ENCODE data around the gene EHMT2. TPM values are rescaled to one million over a fixed set of nuclear protein-coding genes. Genes with fewer than 3 reads are reported as not detected.
A peak's percentile ranks its signal among the peaks of the same experiment; 100 is the strongest.

The EHMT2 gene
- total and polyA plus RNA-seq, 2 of the 8 experiments (the other 6 are each of a cell fraction or from before 2014, with no cell fraction given): 125 to 177 TPM

DNA sequence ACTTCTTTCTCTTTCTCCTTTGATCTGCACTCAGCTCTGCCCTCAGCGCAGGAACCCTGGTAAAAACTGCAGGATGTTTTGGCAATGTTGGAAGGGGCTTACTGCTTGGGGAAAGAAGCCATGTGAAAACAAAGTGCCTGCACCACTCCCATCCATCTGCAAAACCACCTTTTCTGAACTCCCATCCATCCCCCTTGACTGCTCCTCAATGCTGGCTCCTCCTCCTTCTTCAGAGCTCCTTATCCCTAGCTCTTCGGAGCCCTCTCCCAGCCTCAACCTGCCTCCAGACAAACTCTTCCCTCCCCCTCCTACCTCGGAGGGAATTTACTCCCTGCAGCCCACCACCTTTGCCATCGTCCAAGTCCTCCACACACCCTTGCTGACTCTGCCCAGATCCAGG, 8.6 kb upstream of the EHMT2 start:
- Histone ChIP-seq H2AK5ac (ENCODE audit: low read depth, low read length) (no peak overlapping the region), H3K56ac (replicated peaks; ENCODE audit: insufficient read length, low read depth, low read length) (no peak overlapping the region), H3K27ac (ENCODE audit: low read depth, low read length) (no peak overlapping the region), H2AFZ (ENCODE audit: low read length) (peak overlapping the region; percentile 80), H3K4me3 (ENCODE audit: extremely low read depth in 1 of 4, insufficient read depth in 2 of 4, low read depth in 3 of 4, low read length in 4 of 4) (peak overlapping the region in 2 of 4 experiments; percentile 7 to 23; a peak in 3 of 8 replicates), H3K4ac (replicated peaks; ENCODE audit: insufficient read length, low read depth, low read length) (no peak overlapping the region), H3K79me1 (ENCODE audit: low read depth, low read length) (no peaks in the 10 kb centered on the region), H4K91ac (replicated peaks; ENCODE audit: insufficient read length, low read length) (no peak overlapping the region), H2BK12ac (ENCODE audit: low read depth, low read length) (no peak overlapping the region), H3K79me2 (ENCODE audit: control insufficient read depth in 1 of 2, insufficient read depth in 2 of 2, low read length in 2 of 2) (no peaks in the 10 kb centered on the region), H2BK20ac (ENCODE audit: low read length) (no peak overlapping the region), H4K8ac (ENCODE audit: extremely low read depth, insufficient read depth, low read length) (no peak overlapping the region), H4K5ac (ENCODE audit: insufficient read length, low read depth, low read length) (no peak overlapping the region), H3K23me2 (ENCODE audit: low read depth, low read length) (peaks cover 4% of the 10 kb centered on the region; the same call in 1 of the 2 replicates), H3K27me3 (replicated peaks in 1 of 4; ENCODE audit: control insufficient read depth in 3 of 4, extremely low read depth in 1 of 4, insufficient read depth in 3 of 4, low read length in 3 of 4) (no peaks in the 10 kb centered on the region), H3K4me1 (replicated peaks in 1 of 4; ENCODE audit: control insufficient read depth in 3 of 4, insufficient read depth in 4 of 4, low read length in 3 of 4) (peaks cover 0 to 13% (median 6%) of the 10 kb centered on the region in 4 experiments; a peak in 6 of 7 replicates), H3K36me3 (ENCODE audit: control insufficient read depth in 2 of 4, insufficient read depth in 4 of 4, low read length in 3 of 4) (no peaks in the 10 kb centered on the region), H3K18ac (ENCODE audit: extremely low read depth, low read length) (no peak overlapping the region), H2BK120ac (replicated peaks; ENCODE audit: low read depth, low read length) (no peak overlapping the region), H3K9me3 (ENCODE audit: insufficient read depth in 2 of 2, low read depth in 1 of 2, low read length in 1 of 2) (no peaks in the 10 kb centered on the region), H3K4me2 (ENCODE audit: insufficient read depth in 1 of 2, low read depth in 2 of 2, low read length in 2 of 2) (peak overlapping the region; percentile 57 to 58), H3K14ac (ENCODE audit: insufficient read length) (no peak overlapping the region), H2BK15ac (ENCODE audit: low read length) (no peak overlapping the region), H3K23ac (ENCODE audit: insufficient read length) (no peak overlapping the region), H4K20me1 (replicated peaks in 1 of 2; ENCODE audit: control insufficient read depth in 1 of 2, insufficient read depth in 2 of 2, low read length in 2 of 2) (no peaks in the 10 kb centered on the region), H3K9ac (replicated peaks in 1 of 4; ENCODE audit: extremely low read depth in 1 of 4, low read depth in 3 of 4, low read length in 3 of 4) (peak overlapping the region in 1 of 4 experiments; percentile 60; a peak in 2 of 7 replicates), H2BK5ac (ENCODE audit: low read depth, low read length) (no peak overlapping the region)
- ChIA-PET POLR2A (ENCODE audit: partially characterized antibody) (interaction anchor here (0.7 to 2.8 kb wide), 6 partner anchors 11 to 60 kb away, joined by 3 to 10 read pairs (median 4); no protein-coding TSS in a partner anchor), CTCF (ENCODE audit: partially characterized antibody) (interaction anchor here (0.6 to 1.9 kb wide), 6 partner anchors 17 to 216 kb away, joined by 3 to 10 read pairs (median 4); no protein-coding TSS in a partner anchor)
- FAIRE-seq (no peak), DNase-seq (ENCODE audit: low read depth in 1 of 2, low spot score in 2 of 2) (peak in 1 of 2 experiments; percentile 49)
- TF ChIP-seq SP1 (IDR thresholded peaks at IDR 0.05; ENCODE audit: low read depth, low read length) (0 out of 2 replicates have a peak, but pooled peaks have one; percentile 51), PHF8 (conservative IDR thresholded peaks at IDR 0.05; ENCODE audit: low read depth, low read length) (no peak), ASH2L (IDR thresholded peaks at IDR 0.05; ENCODE audit: low read length) (peak; percentile 27)
- TF ChIP-seq, protein P1, sequence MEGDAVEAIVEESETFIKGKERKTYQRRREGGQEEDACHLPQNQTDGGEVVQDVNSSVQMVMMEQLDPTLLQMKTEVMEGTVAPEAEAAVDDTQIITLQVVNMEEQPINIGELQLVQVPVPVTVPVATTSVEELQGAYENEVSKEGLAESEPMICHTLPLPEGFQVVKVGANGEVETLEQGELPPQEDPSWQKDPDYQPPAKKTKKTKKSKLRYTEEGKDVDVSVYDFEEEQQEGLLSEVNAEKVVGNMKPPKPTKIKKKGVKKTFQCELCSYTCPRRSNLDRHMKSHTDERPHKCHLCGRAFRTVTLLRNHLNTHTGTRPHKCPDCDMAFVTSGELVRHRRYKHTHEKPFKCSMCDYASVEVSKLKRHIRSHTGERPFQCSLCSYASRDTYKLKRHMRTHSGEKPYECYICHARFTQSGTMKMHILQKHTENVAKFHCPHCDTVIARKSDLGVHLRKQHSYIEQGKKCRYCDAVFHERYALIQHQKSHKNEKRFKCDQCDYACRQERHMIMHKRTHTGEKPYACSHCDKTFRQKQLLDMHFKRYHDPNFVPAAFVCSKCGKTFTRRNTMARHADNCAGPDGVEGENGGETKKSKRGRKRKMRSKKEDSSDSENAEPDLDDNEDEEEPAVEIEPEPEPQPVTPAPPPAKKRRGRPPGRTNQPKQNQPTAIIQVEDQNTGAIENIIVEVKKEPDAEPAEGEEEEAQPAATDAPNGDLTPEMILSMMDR (IDR thresholded peaks at IDR 0.05; ENCODE audit: control extremely low read depth in 1 of 3, insufficient read depth in 1 of 3, low read depth in 1 of 3, low read length in 3 of 3): no peak
- WGBS, 2 experiments (ENCODE audit: extremely low coverage in 1 of 2, insufficient coverage in 1 of 2, insufficient read length in 1 of 2, insufficient replicate concordance in 2 of 2, low coverage in 1 of 2, low lambda C conversion rate in 2 of 2, missing lambda C conversion rate in 1 of 2): 44% methylated on average over 4 of the region's 4 CpGs; no CpG with 5 or more reads in 1 of the 2 experiments

Measured in H1 (cell line).